SH-SY5Y (cell line): ENCODE results near the gene ERAS.

Experiments used
- GATA2 ChIP-seq: IDR thresholded peaks from 2 replicates; pipeline ENCODE4 v1.6.1; 2011; ENCODE audit warnings: mild to moderate bottlenecking, low read depth, low read length
- GATA3 ChIP-seq: IDR thresholded peaks from 2 replicates; pipeline ENCODE4 v1.6.1; 2011; ENCODE audit warnings: low read depth, mild to moderate bottlenecking, low read length, moderate library complexity

DNA sequence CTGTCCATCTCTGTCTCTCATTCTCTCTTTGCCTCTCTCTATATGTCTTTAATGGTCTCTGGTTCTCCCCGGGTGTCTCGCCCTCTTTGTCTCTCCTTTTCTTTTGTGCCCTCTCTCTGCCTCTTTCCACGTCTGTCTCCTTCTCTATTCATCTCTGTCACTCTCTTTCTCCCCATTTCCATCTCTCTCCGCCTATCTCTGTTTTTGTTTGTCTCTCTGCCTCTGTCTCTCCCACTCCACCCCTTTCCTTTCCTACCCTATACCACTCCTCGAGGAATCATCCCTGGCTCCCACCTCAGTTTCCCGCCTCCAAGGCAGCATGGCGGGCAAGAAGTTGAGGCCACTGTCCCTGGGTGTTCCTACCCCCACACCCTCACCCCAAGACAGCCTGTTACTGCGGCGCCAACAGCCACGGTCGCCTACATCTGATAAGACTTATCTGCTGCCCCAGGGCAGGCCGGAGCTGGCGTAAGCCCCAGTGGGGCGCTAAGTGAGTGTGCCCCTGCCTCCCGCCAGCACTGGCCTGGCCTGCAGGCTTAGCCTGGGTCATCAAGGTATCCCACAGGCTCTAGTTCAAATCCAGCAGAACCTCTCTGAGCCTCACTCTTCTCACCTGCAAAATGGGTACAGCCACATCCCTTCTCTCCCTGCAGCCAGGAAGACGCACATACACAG, 40.6 kb upstream of the ERAS start:
- no peak for TF ChIP-seq GATA2
- no peak for TF ChIP-seq GATA3
